ENCODE measurements around the gene MBD4. TPM values are rescaled to one million over a fixed set of nuclear protein-coding genes. Genes with fewer than 3 reads are reported as not detected.

The MBD4 gene
- total and polyA plus RNA-seq, 2 donors (not counting 1 experiment from before 2014, with no cell fraction given), result 95.7 to 140 TPM

GRCh38 chr3:129460572-129460971 is 20.8 kb upstream of the MBD4 start:
- DNase-seq (no peak), ATAC-seq (ENCODE audit: low read depth) (no peak)
- ChIA-PET CTCF (no interaction called here), POLR2A (no interaction called here)
- H3K27me3 ChIP-seq (replicated peaks in 1 of 4; ENCODE audit: control extremely low read depth in 1 of 4, control insufficient read depth in 3 of 4, insufficient read depth in 4 of 4, low read length in 3 of 4), result no peaks in the 10 kb centered on the region
- H3K9me3 ChIP-seq (ENCODE audit: control extremely low read depth in 1 of 3, control insufficient read depth in 2 of 3, insufficient read depth in 1 of 3, low read length in 2 of 3), result no peaks in the 10 kb centered on the region
- no peak overlapping the region for H3K9ac ChIP-seq (ENCODE audit: low read length)
- intact Hi-C loops (cut with micrococcal nuclease), result no loop called here
- H3K36me3 ChIP-seq (replicated peaks in 1 of 2; ENCODE audit: control extremely low read depth in 1 of 2, control insufficient read depth in 1 of 2, extremely low read depth in 1 of 2, insufficient read depth in 2 of 2, low read length in 1 of 2), result peaks cover 1 to 10% of the 10 kb centered on the region in 2 experiments
- H4K20me1 ChIP-seq (ENCODE audit: control insufficient read depth, insufficient read depth, low read length, poor library complexity, severe bottlenecking), result no peaks in the 10 kb centered on the region
- 83% methylated on average over 2 of the region's 2 CpGs for WGBS (ENCODE audit: insufficient coverage)
- no peaks in the 10 kb centered on the region for H3K79me2 ChIP-seq (ENCODE audit: control insufficient read depth, insufficient read depth, low read length)
- no peaks in the 10 kb centered on the region for H3K4me1 ChIP-seq (ENCODE audit: control insufficient read depth in 2 of 2, insufficient read depth in 2 of 2, low read length in 2 of 2)
- H3K4me3 ChIP-seq (ENCODE audit: control extremely low read depth in 1 of 5, extremely low read depth in 1 of 5, insufficient read depth in 1 of 5, low read depth in 2 of 5, low read length in 4 of 5), result no peak overlapping the region
- no peak overlapping the region for H3K27ac Mint-ChIP-seq
- TF ChIP-seq, protein P1, sequence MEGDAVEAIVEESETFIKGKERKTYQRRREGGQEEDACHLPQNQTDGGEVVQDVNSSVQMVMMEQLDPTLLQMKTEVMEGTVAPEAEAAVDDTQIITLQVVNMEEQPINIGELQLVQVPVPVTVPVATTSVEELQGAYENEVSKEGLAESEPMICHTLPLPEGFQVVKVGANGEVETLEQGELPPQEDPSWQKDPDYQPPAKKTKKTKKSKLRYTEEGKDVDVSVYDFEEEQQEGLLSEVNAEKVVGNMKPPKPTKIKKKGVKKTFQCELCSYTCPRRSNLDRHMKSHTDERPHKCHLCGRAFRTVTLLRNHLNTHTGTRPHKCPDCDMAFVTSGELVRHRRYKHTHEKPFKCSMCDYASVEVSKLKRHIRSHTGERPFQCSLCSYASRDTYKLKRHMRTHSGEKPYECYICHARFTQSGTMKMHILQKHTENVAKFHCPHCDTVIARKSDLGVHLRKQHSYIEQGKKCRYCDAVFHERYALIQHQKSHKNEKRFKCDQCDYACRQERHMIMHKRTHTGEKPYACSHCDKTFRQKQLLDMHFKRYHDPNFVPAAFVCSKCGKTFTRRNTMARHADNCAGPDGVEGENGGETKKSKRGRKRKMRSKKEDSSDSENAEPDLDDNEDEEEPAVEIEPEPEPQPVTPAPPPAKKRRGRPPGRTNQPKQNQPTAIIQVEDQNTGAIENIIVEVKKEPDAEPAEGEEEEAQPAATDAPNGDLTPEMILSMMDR (IDR thresholded peaks at IDR 0.05), result no peak
- TF ChIP-seq EZH2 (IDR thresholded peaks at IDR 0.05; ENCODE audit: borderline replicate concordance, insufficient read depth, low read depth, low read length, poor library complexity, severe bottlenecking), result no peak
- H3K4me1 Mint-ChIP-seq, result no peaks in the 10 kb centered on the region
- H3K4me2 ChIP-seq (replicated peaks; ENCODE audit: low read depth, low read length, poor library complexity, severe bottlenecking), result no peak overlapping the region
- H3K27ac ChIP-seq (ENCODE audit: low read length in 2 of 2), result no peak overlapping the region
- H3K27me3 Mint-ChIP-seq, result no peaks in the 10 kb centered on the region
- no peak overlapping the region for H2AFZ ChIP-seq (ENCODE audit: insufficient read depth, low read depth, low read length, poor library complexity, severe bottlenecking)
- H3K9me3 Mint-ChIP-seq (ENCODE audit: insufficient read depth), result no peaks in the 10 kb centered on the region
- H3K4me3 Mint-ChIP-seq, result no peak overlapping the region

DNA sequence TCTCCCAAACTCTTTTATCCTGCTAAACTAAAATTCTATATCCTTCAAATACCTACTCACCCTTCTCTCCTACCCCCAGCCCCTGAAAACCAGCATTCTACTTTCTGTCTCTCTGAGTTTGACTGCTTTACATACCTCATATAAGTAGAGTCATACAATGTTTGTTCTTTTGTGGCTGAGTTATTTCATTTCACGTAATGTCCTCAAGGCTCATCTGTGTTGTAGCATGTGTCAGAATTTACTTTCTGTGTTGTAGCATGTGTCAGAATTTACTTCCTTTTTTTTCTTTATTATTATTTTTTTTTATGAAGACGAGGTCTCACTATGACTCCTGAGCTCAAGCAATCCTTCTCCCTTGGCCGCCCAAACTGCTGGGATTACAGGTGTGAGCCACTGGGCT is 20.4 kb upstream of the MBD4 start:
- H3K9me3 Mint-ChIP-seq (ENCODE audit: insufficient read depth), result no peaks in the 10 kb centered on the region
- ATAC-seq (ENCODE audit: low read depth) (no peak), DNase-seq (no peak)
- Histone ChIP-seq H3K9me3 (ENCODE audit: control extremely low read depth in 1 of 3, control insufficient read depth in 2 of 3, insufficient read depth in 1 of 3, low read length in 2 of 3) (no peaks in the 10 kb centered on the region), H3K36me3 (replicated peaks in 1 of 2; ENCODE audit: control extremely low read depth in 1 of 2, control insufficient read depth in 1 of 2, extremely low read depth in 1 of 2, insufficient read depth in 2 of 2, low read length in 1 of 2) (peaks cover 1 to 8% of the 10 kb centered on the region in 2 experiments), H3K27ac (ENCODE audit: low read length in 2 of 2) (no peak overlapping the region), H3K79me2 (ENCODE audit: control insufficient read depth, insufficient read depth, low read length) (no peaks in the 10 kb centered on the region), H2AFZ (ENCODE audit: insufficient read depth, low read depth, low read length, poor library complexity, severe bottlenecking) (no peak overlapping the region), H4K20me1 (ENCODE audit: control insufficient read depth, insufficient read depth, low read length, poor library complexity, severe bottlenecking) (no peaks in the 10 kb centered on the region), H3K4me1 (ENCODE audit: control insufficient read depth in 2 of 2, insufficient read depth in 2 of 2, low read length in 2 of 2) (no peaks in the 10 kb centered on the region), H3K4me2 (replicated peaks; ENCODE audit: low read depth, low read length, poor library complexity, severe bottlenecking) (no peak overlapping the region), H3K27me3 (replicated peaks in 1 of 4; ENCODE audit: control extremely low read depth in 1 of 4, control insufficient read depth in 3 of 4, insufficient read depth in 4 of 4, low read length in 3 of 4) (no peaks in the 10 kb centered on the region), H3K9ac (ENCODE audit: low read length) (no peak overlapping the region), H3K4me3 (ENCODE audit: control extremely low read depth in 1 of 5, extremely low read depth in 1 of 5, insufficient read depth in 1 of 5, low read depth in 2 of 5, low read length in 4 of 5) (no peak overlapping the region)
- no CpG with 5 or more reads among the region's 3 CpGs for WGBS (ENCODE audit: insufficient coverage)
- H3K4me1 Mint-ChIP-seq, result no peaks in the 10 kb centered on the region
- intact Hi-C loops (cut with micrococcal nuclease), result no loop called here
- no peak for TF ChIP-seq EZH2 (IDR thresholded peaks at IDR 0.05; ENCODE audit: borderline replicate concordance, insufficient read depth, low read depth, low read length, poor library complexity, severe bottlenecking)
- TF ChIP-seq, protein P1 (IDR thresholded peaks at IDR 0.05), result no peak
- POLR2A ChIA-PET, result no interaction called here
- CTCF ChIA-PET, result no interaction called here
- no peaks in the 10 kb centered on the region for H3K27me3 Mint-ChIP-seq
- no peak overlapping the region for H3K27ac Mint-ChIP-seq
- H3K4me3 Mint-ChIP-seq, result no peak overlapping the region
